Sigmoid colon (tissue), 4 donors: ENCODE results near the gene CSDE1.

ENCODE experiments used
- CTCF ChIP-seq, 4 experiments: fragments of 450-650 bp in 3 of 4; fragments of 200-600 bp in 1 of 4; IDR thresholded peaks; one replicate each; pipeline ENCODE4 v1.5.1; 2016 to 2019; ENCODE audit warnings: antibody characterized with exemption in 4 of 4, mild to moderate bottlenecking in 3 of 4, moderate library complexity in 2 of 4
- POLR2A ChIP-seq, 2 donors: fragments of 450-650 bp; IDR thresholded peaks; one replicate each; pipeline ENCODE4 v1.6.1; 2016; ENCODE audit warnings: antibody characterized with exemption in 2 of 2, mild to moderate bottlenecking in 2 of 2, moderate library complexity in 2 of 2
- POLR2AphosphoS5 ChIP-seq, 4 donors: sonication (generic); formaldehyde crosslinking; IDR thresholded peaks; one replicate each; pipeline ENCODE4 v1.6.1; 2017; ENCODE audit warnings: antibody characterized with exemption in 4 of 4

DNA sequence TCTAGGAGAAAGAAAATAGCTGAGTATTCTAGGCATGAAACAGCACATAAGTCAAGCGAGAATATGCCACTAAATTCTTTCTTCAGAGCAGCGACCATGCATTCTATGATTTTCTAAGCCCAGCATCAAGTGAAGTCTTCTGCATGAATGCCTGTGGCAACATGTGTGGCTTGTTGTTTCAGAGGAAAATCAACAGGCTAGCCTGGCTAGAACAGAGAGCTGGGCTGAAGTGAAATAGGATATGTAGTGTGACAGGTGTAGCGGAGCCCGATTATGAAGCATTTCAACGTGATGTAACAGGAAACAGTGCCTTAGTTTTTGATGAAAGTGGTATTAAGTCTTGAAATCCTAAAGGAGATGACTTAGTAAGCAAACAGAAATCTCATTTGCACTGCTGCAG is 7.0 kb downstream of the CSDE1 start:
- no peak for TF ChIP-seq CTCF (IDR thresholded peaks at IDR 0.05)
- no peak for TF ChIP-seq POLR2A (IDR thresholded peaks at IDR 0.05)
- TF ChIP-seq POLR2AphosphoS5 (IDR thresholded peaks at IDR 0.05), result no peak
